Bronchial epithelial cell (primary cell): ENCODE results near the gene NKX2-4. TPM values are rescaled to one million over a fixed set of nuclear protein-coding genes. Genes with fewer than 3 reads are reported as not detected.

ENCODE experiments used
- DNase-seq: peaks from one replicate; pipeline ENCODE4 v3.0.0-alpha.2; 2010; ENCODE audit warnings: low read depth
- FAIRE-seq: peaks from 2 replicates; lab custom pipeline; 2011; peaks lifted over from hg19 to GRCh38; lab: Jason Lieb, UNC
- H3K27me3 ChIP-seq: 2 replicates; pipeline ENCODE4 v1.5.1; 2011; ENCODE audit warnings: low read length; ENCODE audit not compliant: control insufficient read depth, insufficient read depth
- H3K36me3 ChIP-seq: 2 replicates; pipeline ENCODE4 v1.5.1; 2011; ENCODE audit warnings: low read length; ENCODE audit not compliant: control insufficient read depth, insufficient read depth
- H3K4me3 ChIP-seq: 2 replicates; pipeline ENCODE4 v1.5.1; 2011; ENCODE audit warnings: mild to moderate bottlenecking, low read depth, low read length, control low read depth
- total RNA-seq: library from RNA; depleted of rRNA; stranded (reverse); fragments of >200 nt; gene quantifications from 2 replicates; pipeline ENCODE4 v1.2.1, GENCODE V29; 2014
- TF ChIP-seq, protein P1 (sequence below): IDR thresholded peaks from 2 replicates; pipeline ENCODE4 v1.5.1; 2011; ENCODE audit warnings: mild to moderate bottlenecking, moderate library complexity, low read length, control low read depth, inconsistent platforms; ENCODE audit not compliant: insufficient read depth, severe bottlenecking

The NKX2-4 gene
- total RNA-seq, 1 donor from 2014 or later, result not detected

DNA sequence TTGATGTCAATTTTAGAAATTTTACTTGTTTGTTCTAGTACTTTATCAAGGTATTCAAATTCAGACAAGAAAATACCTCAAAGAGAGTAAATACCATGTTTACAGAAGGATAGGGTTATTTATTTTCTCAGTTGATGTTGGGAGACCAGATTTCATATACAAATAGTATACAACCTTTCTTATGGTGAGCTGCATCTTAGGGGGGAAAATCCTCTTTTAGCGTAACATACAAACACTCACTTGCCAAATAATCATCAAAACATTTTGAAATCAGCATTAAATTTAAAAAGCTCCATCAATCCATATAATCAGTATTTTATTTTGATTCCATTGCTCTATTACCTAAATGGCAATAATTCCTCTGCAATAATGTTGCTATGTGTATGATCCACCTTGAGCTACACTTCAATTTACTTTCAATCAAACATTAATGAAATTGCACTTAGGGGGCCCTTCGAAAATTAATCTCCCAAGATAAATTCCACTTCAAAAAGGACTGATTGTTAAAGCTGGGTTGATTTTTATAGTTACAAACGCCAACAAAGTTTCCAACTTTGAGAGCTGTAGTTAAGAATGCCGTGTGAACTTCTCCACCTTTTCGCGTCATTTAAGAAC is 2.2 kb downstream of the NKX2-4 start:
- Histone ChIP-seq H3K36me3 (no peaks in the 10 kb centered on the region), H3K27me3 (peaks cover 33% of the 10 kb centered on the region), H3K4me3 (no peak overlapping the region)
- TF ChIP-seq, protein P1, sequence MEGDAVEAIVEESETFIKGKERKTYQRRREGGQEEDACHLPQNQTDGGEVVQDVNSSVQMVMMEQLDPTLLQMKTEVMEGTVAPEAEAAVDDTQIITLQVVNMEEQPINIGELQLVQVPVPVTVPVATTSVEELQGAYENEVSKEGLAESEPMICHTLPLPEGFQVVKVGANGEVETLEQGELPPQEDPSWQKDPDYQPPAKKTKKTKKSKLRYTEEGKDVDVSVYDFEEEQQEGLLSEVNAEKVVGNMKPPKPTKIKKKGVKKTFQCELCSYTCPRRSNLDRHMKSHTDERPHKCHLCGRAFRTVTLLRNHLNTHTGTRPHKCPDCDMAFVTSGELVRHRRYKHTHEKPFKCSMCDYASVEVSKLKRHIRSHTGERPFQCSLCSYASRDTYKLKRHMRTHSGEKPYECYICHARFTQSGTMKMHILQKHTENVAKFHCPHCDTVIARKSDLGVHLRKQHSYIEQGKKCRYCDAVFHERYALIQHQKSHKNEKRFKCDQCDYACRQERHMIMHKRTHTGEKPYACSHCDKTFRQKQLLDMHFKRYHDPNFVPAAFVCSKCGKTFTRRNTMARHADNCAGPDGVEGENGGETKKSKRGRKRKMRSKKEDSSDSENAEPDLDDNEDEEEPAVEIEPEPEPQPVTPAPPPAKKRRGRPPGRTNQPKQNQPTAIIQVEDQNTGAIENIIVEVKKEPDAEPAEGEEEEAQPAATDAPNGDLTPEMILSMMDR, result no peak
- DNase-seq, result no peak
- no peak for FAIRE-seq

DNA sequence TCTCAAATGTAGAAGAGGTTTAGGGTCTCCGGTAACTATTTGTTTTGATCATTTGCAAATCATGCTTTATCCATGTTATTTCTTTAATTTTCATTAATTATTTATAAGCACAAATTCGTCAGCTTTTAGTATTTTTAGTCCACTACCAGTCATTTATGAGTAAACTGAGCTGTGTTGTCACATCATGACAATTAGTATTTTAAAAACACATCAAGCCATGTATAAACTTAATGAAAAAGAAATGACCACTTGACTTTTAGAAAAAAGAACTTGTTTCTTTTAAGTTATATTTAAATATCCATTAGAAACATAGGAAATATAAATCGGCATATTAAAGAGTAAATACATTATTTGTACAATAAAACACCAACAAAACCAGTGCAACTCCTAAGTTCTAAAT is 2.8 kb downstream of the NKX2-4 start:
- H3K4me3 ChIP-seq, result no peak overlapping the region
- H3K27me3 ChIP-seq, result peaks cover 33% of the 10 kb centered on the region
- no peaks in the 10 kb centered on the region for H3K36me3 ChIP-seq
- no peak for FAIRE-seq
- DNase-seq, result no peak
- TF ChIP-seq, protein P1, result no peak

GRCh38 chr20:21393816-21394519 is 3.4 kb downstream of the NKX2-4 start:
- TF ChIP-seq, protein P1, result no peak
- Histone ChIP-seq H3K4me3 (no peak overlapping the region), H3K27me3 (peaks cover 33% of the 10 kb centered on the region), H3K36me3 (no peaks in the 10 kb centered on the region)
- FAIRE-seq (no peak), DNase-seq (no peak)

DNA sequence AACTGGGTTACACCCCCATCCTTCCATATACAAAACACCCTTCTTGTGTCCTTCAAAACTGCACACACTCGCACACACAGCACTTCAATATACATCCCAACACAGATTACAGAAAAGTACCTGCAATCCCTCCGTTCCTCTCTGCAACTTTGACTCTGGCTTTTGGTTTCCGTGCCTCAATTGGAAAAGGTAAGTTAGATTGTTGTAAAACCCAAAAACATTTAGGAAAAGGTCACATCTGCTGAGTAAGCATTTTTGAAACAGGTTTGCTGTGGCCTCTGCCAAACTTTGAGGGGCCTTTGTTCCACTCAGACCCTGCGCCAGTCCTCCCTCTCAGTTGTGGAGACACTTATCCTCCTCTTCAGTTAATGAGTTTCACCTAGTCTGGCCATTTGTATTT is 4.2 kb downstream of the NKX2-4 start:
- DNase-seq (no peak), FAIRE-seq (no peak)
- TF ChIP-seq, protein P1, result no peak
- H3K36me3 ChIP-seq, result no peaks in the 10 kb centered on the region
- no peak overlapping the region for H3K4me3 ChIP-seq
- peaks cover 29% of the 10 kb centered on the region for H3K27me3 ChIP-seq

DNA sequence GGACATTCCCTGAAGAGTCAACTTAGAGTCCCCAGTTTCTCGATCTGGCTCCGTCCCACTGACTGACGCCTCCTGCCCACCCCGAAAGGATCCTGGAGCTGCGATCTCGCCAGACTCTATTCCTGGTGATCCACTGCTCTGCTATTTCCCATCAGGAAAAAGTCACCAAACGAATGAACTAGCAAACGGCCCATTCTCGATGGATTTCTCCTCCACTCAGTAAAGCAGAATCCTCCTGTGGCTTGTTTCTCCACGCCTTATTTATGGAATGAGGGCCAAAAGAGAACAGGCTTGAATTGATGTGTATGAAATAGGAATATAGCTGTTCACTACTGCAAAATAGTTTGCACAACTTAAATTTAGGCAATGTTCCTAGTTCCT is 5.4 kb downstream of the NKX2-4 start:
- no peak for FAIRE-seq
- TF ChIP-seq, protein P1, result no peak
- DNase-seq, result no peak
- peaks cover 21% of the 10 kb centered on the region for H3K27me3 ChIP-seq
- no peak overlapping the region for H3K4me3 ChIP-seq
- H3K36me3 ChIP-seq, result no peaks in the 10 kb centered on the region
